ENCODE data around the gene RPL15. TPM values are rescaled to one million over a fixed set of nuclear protein-coding genes. Genes with fewer than 3 reads are reported as not detected.

Gene RPL15
- total and polyA plus RNA-seq, 4 donors: 604 to 1,364 (median 1,055) TPM

- H3K36me3 ChIP-seq (ENCODE audit: control insufficient read depth in 4 of 4, insufficient read depth in 3 of 4, low read depth in 1 of 4, low read length in 3 of 4): peaks cover 3 to 26% (median 18%) of the 10 kb centered on the region in 4 donors
- H3K9me3 ChIP-seq (ENCODE audit: control insufficient read depth in 4 of 4, low read length in 3 of 4): no peaks in the 10 kb centered on the region
- no peak overlapping the region for H3K9ac ChIP-seq (ENCODE audit: low read depth in 1 of 2, low read length in 2 of 2)
- no peaks in the 10 kb centered on the region for H3K4me1 ChIP-seq (ENCODE audit: control insufficient read depth in 4 of 4, insufficient read depth in 4 of 4, low read length in 3 of 4)
- 86% methylated on average over 6 of the region's 6 CpGs for WGBS
- H3K27me3 ChIP-seq (ENCODE audit: control insufficient read depth in 4 of 4, insufficient read depth in 4 of 4, low read length in 3 of 4): no peaks in the 10 kb centered on the region
- no peak overlapping the region for H3K4me3 ChIP-seq (ENCODE audit: low read depth in 1 of 3, low read length in 3 of 3)
- H3K27ac ChIP-seq (ENCODE audit: low read depth in 1 of 2, low read length in 2 of 2): no peak overlapping the region
- no peak for DNase-seq (ENCODE audit: low spot score)
- TF ChIP-seq FOXA1 (IDR thresholded peaks at IDR 0.05): no peak
- peak in 1 of 2 donors; percentile 5 for TF ChIP-seq RAD21 (IDR thresholded peaks at IDR 0.05)
Observed at GRCh38 chr3:23900744-23901143, 16.2 kb upstream of the RPL15 start.

GRCh38 chr3:23904545-23904944 is 12.4 kb upstream of the RPL15 start:
- no peaks in the 10 kb centered on the region for H3K9me3 ChIP-seq (ENCODE audit: control insufficient read depth in 4 of 4, low read length in 3 of 4)
- H3K27me3 ChIP-seq (ENCODE audit: control insufficient read depth in 4 of 4, insufficient read depth in 4 of 4, low read length in 3 of 4): no peaks in the 10 kb centered on the region
- no peaks in the 10 kb centered on the region for H3K4me1 ChIP-seq (ENCODE audit: control insufficient read depth in 4 of 4, insufficient read depth in 4 of 4, low read length in 3 of 4)
- H3K9ac ChIP-seq (ENCODE audit: low read depth in 1 of 2, low read length in 2 of 2): no peak overlapping the region
- H3K27ac ChIP-seq (ENCODE audit: low read depth in 1 of 2, low read length in 2 of 2): no peak overlapping the region
- TF ChIP-seq GABPA (IDR thresholded peaks at IDR 0.05 in 1 of 2, conservative IDR thresholded peaks at IDR 0.05 in 1 of 2): no peak
- TF ChIP-seq RAD21 (IDR thresholded peaks at IDR 0.05): no peak
- TF ChIP-seq HNF4A (conservative IDR thresholded peaks at IDR 0.05): no peak
- TF ChIP-seq CTCF (IDR thresholded peaks at IDR 0.05; ENCODE audit: low read depth, low read length, missing input control): no peak
- TF ChIP-seq NR2F2 (IDR thresholded peaks at IDR 0.05): no peak
- no peak for TF ChIP-seq ZBTB33 (IDR thresholded peaks at IDR 0.05)
- TF ChIP-seq RXRA (IDR thresholded peaks at IDR 0.05): no peak
- no peak for TF ChIP-seq YY1 (IDR thresholded peaks at IDR 0.05)
- no peak for TF ChIP-seq FOXA2 (IDR thresholded peaks at IDR 0.05)
- TF ChIP-seq JUND (IDR thresholded peaks at IDR 0.05): no peak
- TF ChIP-seq MAX (IDR thresholded peaks at IDR 0.05): no peak
- TF ChIP-seq FOXA1 (IDR thresholded peaks at IDR 0.05): no peak
- DNase-seq (ENCODE audit: low spot score): no peak
- peaks cover 2 to 20% (median 13%) of the 10 kb centered on the region in 4 donors for H3K36me3 ChIP-seq (ENCODE audit: control insufficient read depth in 4 of 4, insufficient read depth in 3 of 4, low read depth in 1 of 4, low read length in 3 of 4)
- H3K4me3 ChIP-seq (ENCODE audit: low read depth in 1 of 3, low read length in 3 of 3): no peak overlapping the region

GRCh38 chr3:23909341-23909740 is 7.6 kb upstream of the RPL15 start:
- Histone ChIP-seq H3K9ac (ENCODE audit: low read depth in 1 of 2, low read length in 2 of 2) (no peak overlapping the region), H3K4me3 (ENCODE audit: low read depth in 1 of 3, low read length in 3 of 3) (no peak overlapping the region), H3K4me1 (ENCODE audit: control insufficient read depth in 4 of 4, insufficient read depth in 4 of 4, low read length in 3 of 4) (peaks cover 0 to 9% (median 8%) of the 10 kb centered on the region in 4 donors), H3K9me3 (ENCODE audit: control insufficient read depth in 4 of 4, low read length in 3 of 4) (no peaks in the 10 kb centered on the region), H3K36me3 (ENCODE audit: control insufficient read depth in 4 of 4, insufficient read depth in 3 of 4, low read depth in 1 of 4, low read length in 3 of 4) (peaks cover 0 to 19% (median 9%) of the 10 kb centered on the region in 4 donors), H3K27ac (ENCODE audit: low read depth in 1 of 2, low read length in 2 of 2) (no peak overlapping the region), H3K27me3 (ENCODE audit: control insufficient read depth in 4 of 4, insufficient read depth in 4 of 4, low read length in 3 of 4) (no peaks in the 10 kb centered on the region)
- WGBS: 87% methylated on average over 7 of the region's 7 CpGs
- DNase-seq (ENCODE audit: low spot score): no peak
- TF ChIP-seq TAF1 (conservative IDR thresholded peaks at IDR 0.05) (no peak), FOXA1 (IDR thresholded peaks at IDR 0.05) (no peak), ATF3 (IDR thresholded peaks at IDR 0.05) (no peak)

All from liver (tissue), 9 donors.